HL-60 (cell line): ENCODE data around the gene HIGD1A.

Experiments
- CTCF ChIP-seq: IDR thresholded peaks from one replicate; pipeline ENCODE4 v1.5.1; 2011; ENCODE audit warnings: low read length, control low read depth, inconsistent platforms; ENCODE audit not compliant: insufficient read depth
- GABPA ChIP-seq: IDR thresholded peaks from 2 replicates; pipeline ENCODE4 v1.6.1; 2012; ENCODE audit warnings: low read depth
- POLR2AphosphoS5 ChIP-seq: IDR thresholded peaks from 2 replicates; pipeline ENCODE4 v1.6.1; 2012; ENCODE audit warnings: low read depth
- REST ChIP-seq: IDR thresholded peaks from 2 replicates; pipeline ENCODE4 v1.6.1; 2012; ENCODE audit warnings: low read depth; ENCODE audit not compliant: insufficient replicate concordance
- SPI1 ChIP-seq: IDR thresholded peaks from 2 replicates; pipeline ENCODE4 v1.6.1; 2012; ENCODE audit warnings: low read depth, mild to moderate bottlenecking, borderline replicate concordance

GRCh38 chr3:42733501-42734262, 70.6 kb downstream of the HIGD1A start:
- TF ChIP-seq CTCF (no peak), POLR2AphosphoS5 (no peak), REST (no peak), GABPA (no peak), SPI1 (no peak)
